Sigmoid colon (tissue), 7 donors: ENCODE measurements around the gene TRAM2. TPM values are rescaled to one million over a fixed set of nuclear protein-coding genes. Genes with fewer than 3 reads are reported as not detected.

Experiments
- DNase-seq: peaks from one replicate; pipeline ENCODE4 v3.0.0-alpha.2; 2019
- H3K27ac ChIP-seq, 4 donors: fragments of 200-600 bp; sonication (generic); one replicate each; pipeline ENCODE4 v1.5.1; 2016 to 2019; ENCODE audit warnings: mild to moderate bottlenecking in 1 of 4
- H3K27me3 ChIP-seq, 3 donors: fragments of 200-600 bp; sonication (generic); one replicate each; pipeline ENCODE4 v1.5.1; 2019; ENCODE audit warnings: mild to moderate bottlenecking in 1 of 3
- H3K36me3 ChIP-seq, 4 donors: fragments of 200-600 bp; sonication (generic); one replicate each; pipeline ENCODE4 v1.5.1; 2016 to 2019
- H3K4me1 ChIP-seq, 4 donors: fragments of 200-600 bp; sonication (generic); one replicate each; pipeline ENCODE4 v1.5.1; 2017 to 2019
- H3K4me3 ChIP-seq, 4 donors: fragments of 200-600 bp; sonication (generic); one replicate each; pipeline ENCODE4 v1.5.1; 2017 to 2019; ENCODE audit warnings: mild to moderate bottlenecking in 2 of 4, moderate library complexity in 1 of 4
- H3K9me3 ChIP-seq, 4 donors: fragments of 200-600 bp in 3 of 4; sonication (generic) in 3 of 4; one replicate each; pipeline versions ENCODE4 v1.5.1 to v1.6.1; 2013 to 2019
- EP300 ChIP-seq, 4 donors: sonication (generic); formaldehyde crosslinking; IDR thresholded peaks; one replicate each; pipeline ENCODE4 v1.6.1; 2017; ENCODE audit warnings: antibody characterized with exemption in 4 of 4
- POLR2A ChIP-seq, 2 donors: fragments of 450-650 bp; IDR thresholded peaks; one replicate each; pipeline ENCODE4 v1.6.1; 2016; ENCODE audit warnings: antibody characterized with exemption in 2 of 2, mild to moderate bottlenecking in 2 of 2, moderate library complexity in 2 of 2
- POLR2AphosphoS5 ChIP-seq, 4 donors: sonication (generic); formaldehyde crosslinking; IDR thresholded peaks; one replicate each; pipeline ENCODE4 v1.6.1; 2017; ENCODE audit warnings: antibody characterized with exemption in 4 of 4
- WGBS, 2 donors: extraction: QIAGEN DNeasy Blood & Tissue Kit; methylation state at CpG; one replicate each; pipeline ENCODE4 v1.1.7; 2013; 5-methylcytosine and 5-hydroxymethylcytosine counted together
- intact Hi-C: fragments of 100-400 bp; cut with DNase I; formaldehyde crosslinking; loops from one replicate; pipeline ENCODE4 v1.15.1; 2023
- polyA plus RNA-seq, 3 donors: library from polyadenylated mRNA; stranded (reverse); fragments of 200-250 nt; gene quantifications; one replicate each; pipeline ENCODE4 v1.2.3, GENCODE V29; 2013
- total RNA-seq, 4 donors: library from RNA; depleted of rRNA; stranded (reverse); fragments of >200 nt; gene quantifications; one replicate each; pipeline ENCODE4 v1.1.0, GENCODE V29; 2016
- TF ChIP-seq, protein P1 (sequence below), 4 experiments: fragments of 450-650 bp in 3 of 4; fragments of 200-600 bp in 1 of 4; IDR thresholded peaks; one replicate each; pipeline ENCODE4 v1.5.1; 2016 to 2019; ENCODE audit warnings: antibody characterized with exemption in 4 of 4, mild to moderate bottlenecking in 3 of 4, moderate library complexity in 2 of 4
- donor health status: healthy with polysubstance abuse.
- donor health status: Bipolar disorder and iron deficiency.
- donor health status: healthy.

The TRAM2 gene
- total and polyA plus RNA-seq, 7 donors: 1.8 to 15.0 (median 10.7) TPM

GRCh38 chr6:52457096-52457495, 119.8 kb downstream of the TRAM2 start:
- Histone ChIP-seq H3K9me3 (no peaks in the 10 kb centered on the region), H3K4me1 (no peaks in the 10 kb centered on the region), H3K36me3 (peaks cover 0 to 18% (median 0%) of the 10 kb centered on the region in 4 donors), H3K4me3 (no peak overlapping the region), H3K27ac (no peak overlapping the region), H3K27me3 (no peaks in the 10 kb centered on the region)
- intact Hi-C loops: no loop called here
- TF ChIP-seq POLR2A (IDR thresholded peaks at IDR 0.05) (no peak), POLR2AphosphoS5 (IDR thresholded peaks at IDR 0.05) (no peak), EP300 (IDR thresholded peaks at IDR 0.05) (no peak)
- TF ChIP-seq, protein P1, sequence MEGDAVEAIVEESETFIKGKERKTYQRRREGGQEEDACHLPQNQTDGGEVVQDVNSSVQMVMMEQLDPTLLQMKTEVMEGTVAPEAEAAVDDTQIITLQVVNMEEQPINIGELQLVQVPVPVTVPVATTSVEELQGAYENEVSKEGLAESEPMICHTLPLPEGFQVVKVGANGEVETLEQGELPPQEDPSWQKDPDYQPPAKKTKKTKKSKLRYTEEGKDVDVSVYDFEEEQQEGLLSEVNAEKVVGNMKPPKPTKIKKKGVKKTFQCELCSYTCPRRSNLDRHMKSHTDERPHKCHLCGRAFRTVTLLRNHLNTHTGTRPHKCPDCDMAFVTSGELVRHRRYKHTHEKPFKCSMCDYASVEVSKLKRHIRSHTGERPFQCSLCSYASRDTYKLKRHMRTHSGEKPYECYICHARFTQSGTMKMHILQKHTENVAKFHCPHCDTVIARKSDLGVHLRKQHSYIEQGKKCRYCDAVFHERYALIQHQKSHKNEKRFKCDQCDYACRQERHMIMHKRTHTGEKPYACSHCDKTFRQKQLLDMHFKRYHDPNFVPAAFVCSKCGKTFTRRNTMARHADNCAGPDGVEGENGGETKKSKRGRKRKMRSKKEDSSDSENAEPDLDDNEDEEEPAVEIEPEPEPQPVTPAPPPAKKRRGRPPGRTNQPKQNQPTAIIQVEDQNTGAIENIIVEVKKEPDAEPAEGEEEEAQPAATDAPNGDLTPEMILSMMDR (IDR thresholded peaks at IDR 0.05): no peak
- WGBS, 2 donors: 92 to 93% methylated on average over 2 of the region's 2 CpGs
- no peak for DNase-seq

- no peaks in the 10 kb centered on the region for H3K4me1 ChIP-seq
- peaks cover 0 to 18% (median 0%) of the 10 kb centered on the region in 4 donors for H3K36me3 ChIP-seq
- intact Hi-C loops: no loop called here
- H3K4me3 ChIP-seq: no peak overlapping the region
- H3K27ac ChIP-seq: no peak overlapping the region
- WGBS, 2 donors: 93% methylated on average over 2 of the region's 2 CpGs
- TF ChIP-seq POLR2AphosphoS5 (IDR thresholded peaks at IDR 0.05) (no peak), POLR2A (IDR thresholded peaks at IDR 0.05) (no peak), EP300 (IDR thresholded peaks at IDR 0.05) (no peak)
- TF ChIP-seq, protein P1 (IDR thresholded peaks at IDR 0.05): no peak
- DNase-seq: no peak
- H3K27me3 ChIP-seq: no peaks in the 10 kb centered on the region
- H3K9me3 ChIP-seq: peaks cover 0 to 6% (median 0%) of the 10 kb centered on the region in 4 donors
These were observed 122.3 kb downstream of the TRAM2 start for GRCh38 chr6:52454556-52454955.

Other genes with a start within 250 kb of the TRAM2 start
- 10 to 100 TPM; 12.2 to 17.4 (median 13.8) TPM for gene PAQR8, start 214.9 kb downstream of the TRAM2 start, total RNA-seq
- gene PAQR8, start 214.9 kb downstream of the TRAM2 start, polyA plus RNA-seq: 10 to 100 TPM; 15.6 to 49.2 (median 16.4) TPM
- gene EFHC1, start 156.7 kb downstream of the TRAM2 start, total RNA-seq: 10 to 100 TPM; 15.9 to 38.5 (median 19.1) TPM
- 1 to 10 TPM; 1.8 to 6.9 (median 2.4) TPM for gene EFHC1, start 156.7 kb downstream of the TRAM2 start, polyA plus RNA-seq
- gene TMEM14A, start 94.1 kb upstream of the TRAM2 start, total RNA-seq: 10 to 100 TPM; 24.7 to 48.5 (median 41.2) TPM
- 10 to 100 TPM; 18.5 to 25.2 (median 24.1) TPM for gene TMEM14A, start 94.1 kb upstream of the TRAM2 start, polyA plus RNA-seq
- gene GSTA2, start 186.4 kb upstream of the TRAM2 start, total RNA-seq: not detected
- not detected for gene GSTA2, start 186.4 kb upstream of the TRAM2 start, polyA plus RNA-seq
- not detected for gene GSTA1, start 226.8 kb upstream of the TRAM2 start, total RNA-seq
- gene GSTA1, start 226.8 kb upstream of the TRAM2 start, polyA plus RNA-seq: 10 to 100 TPM in 2 of 3 donors, under 1 TPM in 1; 0.10 to 19.4 (median 15.6) TPM